Lower leg skin (tissue), 4 donors: ENCODE data around the gene ZFAND3. TPM values are rescaled to one million over a fixed set of nuclear protein-coding genes. Genes with fewer than 3 reads are reported as not detected.

Source experiments
- DNase-seq, 2 donors: peaks; one replicate each; pipeline ENCODE4 v3.0.0-alpha.2; 2019; ENCODE audit warnings: low spot score in 2 of 2
- H3K4me3 ChIP-seq: fragments of 200-600 bp; sonication (generic); 2 replicates; pipeline ENCODE4 v1.5.1; 2017; ENCODE audit warnings: mild to moderate bottlenecking, low read depth; ENCODE audit not compliant: poor library complexity, severe bottlenecking
- POLR2A ChIP-seq, 2 donors: fragments of 450-650 bp; IDR thresholded peaks; one replicate each; pipeline ENCODE4 v1.6.1; 2016 to 2017; ENCODE audit warnings: antibody characterized with exemption in 2 of 2, mild to moderate bottlenecking in 1 of 2, moderate library complexity in 1 of 2
- WGBS, 2 donors: methylation state at CpG; one replicate each; pipeline ENCODE4 v1.1.5; 2018; 5-methylcytosine and 5-hydroxymethylcytosine counted together
- intact Hi-C: fragments of 100-400 bp; cut with DNase I; formaldehyde crosslinking; loops from one replicate; pipeline ENCODE4 v1.15.0; 2023; ENCODE audit warnings: low total_unique reads
- total RNA-seq, 4 donors: library from RNA; depleted of rRNA; stranded (reverse); fragments of >200 nt; gene quantifications; one replicate each; pipeline ENCODE4 v1.1.0, GENCODE V29; 2016
- TF ChIP-seq, protein P1 (sequence below), 3 donors: fragments of 450-650 bp; IDR thresholded peaks; one replicate each; pipeline ENCODE4 v1.5.1; 2016; ENCODE audit warnings: antibody characterized with exemption in 3 of 3, mild to moderate bottlenecking in 3 of 3, moderate library complexity in 2 of 3

Gene ZFAND3
- total RNA-seq, 4 donors from 2014 or later: 26.3 to 40.8 (median 30.3) TPM

DNA sequence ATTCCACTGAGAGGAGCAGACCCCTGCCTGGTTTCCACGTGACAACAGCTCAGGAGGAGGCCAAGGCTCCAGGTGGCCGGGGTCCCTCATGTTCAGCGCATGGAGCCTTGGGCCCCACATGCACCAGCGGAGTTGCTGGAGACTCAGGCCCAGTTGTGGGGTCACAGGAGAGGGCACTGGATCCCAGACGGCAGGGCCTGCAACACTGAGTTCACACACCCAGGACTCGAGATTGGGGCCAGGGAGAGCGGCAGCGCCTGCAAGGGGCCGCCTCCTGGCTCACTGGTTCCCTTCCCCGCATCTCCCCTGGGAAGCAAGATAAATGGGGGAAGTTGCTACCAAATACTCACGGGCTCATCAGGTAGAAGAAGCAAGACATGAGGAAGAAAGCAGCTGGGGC lies 348.1 kb downstream of the ZFAND3 start:
- H3K4me3 ChIP-seq: no peak overlapping the region
- WGBS, 2 donors: 92 to 93% methylated on average over 9 to 11 of the region's 11 CpGs
- DNase-seq: no peak
- TF ChIP-seq, protein P1, sequence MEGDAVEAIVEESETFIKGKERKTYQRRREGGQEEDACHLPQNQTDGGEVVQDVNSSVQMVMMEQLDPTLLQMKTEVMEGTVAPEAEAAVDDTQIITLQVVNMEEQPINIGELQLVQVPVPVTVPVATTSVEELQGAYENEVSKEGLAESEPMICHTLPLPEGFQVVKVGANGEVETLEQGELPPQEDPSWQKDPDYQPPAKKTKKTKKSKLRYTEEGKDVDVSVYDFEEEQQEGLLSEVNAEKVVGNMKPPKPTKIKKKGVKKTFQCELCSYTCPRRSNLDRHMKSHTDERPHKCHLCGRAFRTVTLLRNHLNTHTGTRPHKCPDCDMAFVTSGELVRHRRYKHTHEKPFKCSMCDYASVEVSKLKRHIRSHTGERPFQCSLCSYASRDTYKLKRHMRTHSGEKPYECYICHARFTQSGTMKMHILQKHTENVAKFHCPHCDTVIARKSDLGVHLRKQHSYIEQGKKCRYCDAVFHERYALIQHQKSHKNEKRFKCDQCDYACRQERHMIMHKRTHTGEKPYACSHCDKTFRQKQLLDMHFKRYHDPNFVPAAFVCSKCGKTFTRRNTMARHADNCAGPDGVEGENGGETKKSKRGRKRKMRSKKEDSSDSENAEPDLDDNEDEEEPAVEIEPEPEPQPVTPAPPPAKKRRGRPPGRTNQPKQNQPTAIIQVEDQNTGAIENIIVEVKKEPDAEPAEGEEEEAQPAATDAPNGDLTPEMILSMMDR (IDR thresholded peaks at IDR 0.05): no peak
- TF ChIP-seq POLR2A (IDR thresholded peaks at IDR 0.05): no peak
- intact Hi-C loops: no loop called here

DNA sequence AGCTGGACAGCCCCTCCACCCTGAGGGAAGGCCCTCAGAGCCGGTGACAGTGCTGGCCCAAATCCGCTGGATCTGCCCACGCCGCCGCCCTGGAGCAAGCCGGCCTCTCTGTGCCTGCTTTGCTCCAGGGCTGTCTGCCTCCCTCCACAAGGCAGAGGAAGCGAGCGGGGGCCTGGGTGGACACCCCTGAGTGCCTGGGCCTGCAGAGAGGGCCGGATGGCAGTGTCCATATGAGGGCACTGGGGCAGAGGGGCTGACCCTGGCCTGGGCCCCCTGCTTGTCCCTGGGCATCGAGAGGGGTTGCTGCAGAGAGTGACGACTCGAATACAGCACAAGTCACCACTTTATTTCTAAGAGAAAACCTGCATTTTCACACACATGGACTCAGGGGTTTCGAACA lies 348.6 kb downstream of the ZFAND3 start:
- intact Hi-C loops: no loop called here

DNA sequence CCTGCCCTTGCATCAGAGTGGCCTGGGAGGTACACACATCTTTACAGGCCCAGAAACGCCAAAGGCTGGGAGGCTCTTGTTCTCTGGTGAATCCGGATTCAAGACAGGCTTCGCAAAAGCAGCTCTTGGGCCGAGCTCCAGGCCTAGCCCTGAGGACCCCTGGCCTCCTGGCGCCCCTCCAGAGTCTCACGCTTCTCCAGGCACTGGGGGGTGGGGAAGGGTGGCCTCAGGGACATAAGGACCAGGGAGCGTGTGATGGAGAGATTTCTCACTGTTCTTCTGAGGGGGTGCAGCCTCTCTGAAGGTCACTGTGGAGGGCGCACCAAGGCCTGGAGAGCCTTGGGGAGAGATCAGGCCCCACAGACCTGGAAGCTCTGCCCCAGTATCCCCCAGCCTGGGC lies 349.2 kb downstream of the ZFAND3 start:
- intact Hi-C loops: no loop called here
- 79 to 91% methylated on average over 5 to 8 of the region's 8 CpGs for WGBS, 2 donors

More for the DNA sequence above, 348.6 kb downstream of the ZFAND3 start:
- WGBS, 2 donors: 89 to 90% methylated on average over 13 of the region's 13 CpGs
- no peak for DNase-seq
- no peak for TF ChIP-seq POLR2A (IDR thresholded peaks at IDR 0.05)
- no peak overlapping the region for H3K4me3 ChIP-seq

DNA sequence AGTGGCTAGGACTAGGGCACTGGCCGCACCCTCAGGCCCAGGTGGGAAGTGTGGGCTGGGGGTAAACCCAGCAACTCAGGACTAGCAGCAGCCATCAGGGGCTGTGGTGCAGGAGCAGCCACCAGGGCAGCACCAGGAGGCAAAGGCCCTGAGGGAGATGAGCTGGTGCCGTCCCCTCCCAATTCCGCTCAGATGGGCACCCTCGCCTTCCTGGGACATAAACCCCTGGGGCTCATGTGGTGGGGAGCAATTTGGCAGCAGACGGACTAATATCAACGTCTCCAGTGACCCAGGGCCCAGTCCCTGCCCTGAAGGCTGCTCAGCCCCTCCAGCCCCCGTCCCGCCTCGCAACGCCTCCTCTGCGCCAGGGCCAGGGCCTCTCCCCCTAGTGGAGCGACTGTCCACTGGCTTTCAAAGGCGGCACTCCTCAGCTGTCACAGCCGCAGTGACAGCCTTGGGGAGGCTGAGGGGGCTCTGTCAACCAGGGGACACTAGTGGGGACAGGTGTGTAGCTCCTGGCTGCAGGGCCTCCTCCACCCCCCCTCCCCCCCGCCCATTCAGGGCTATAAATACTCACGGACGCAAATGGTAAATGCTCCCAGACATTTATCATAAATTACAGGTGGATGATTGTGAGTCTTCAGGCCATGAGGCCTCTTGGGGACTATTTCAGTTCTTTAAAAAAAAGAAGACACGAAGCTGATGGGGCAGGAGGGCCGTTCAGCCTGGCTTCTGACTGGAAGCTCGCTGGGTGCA lies 349.9 kb downstream of the ZFAND3 start:
- 73 to 83% methylated on average over 19 to 20 of the region's 20 CpGs for WGBS, 2 donors
- TF ChIP-seq, protein P1 (IDR thresholded peaks at IDR 0.05): no peak
- no peak for TF ChIP-seq POLR2A (IDR thresholded peaks at IDR 0.05)
- no peak for DNase-seq
- no peak overlapping the region for H3K4me3 ChIP-seq
- intact Hi-C loops: no loop called here

More for the DNA sequence above, 349.2 kb downstream of the ZFAND3 start:
- no peak for DNase-seq
- no peak overlapping the region for H3K4me3 ChIP-seq
- no peak for TF ChIP-seq POLR2A (IDR thresholded peaks at IDR 0.05)
- TF ChIP-seq, protein P1 (IDR thresholded peaks at IDR 0.05): no peak

DNA sequence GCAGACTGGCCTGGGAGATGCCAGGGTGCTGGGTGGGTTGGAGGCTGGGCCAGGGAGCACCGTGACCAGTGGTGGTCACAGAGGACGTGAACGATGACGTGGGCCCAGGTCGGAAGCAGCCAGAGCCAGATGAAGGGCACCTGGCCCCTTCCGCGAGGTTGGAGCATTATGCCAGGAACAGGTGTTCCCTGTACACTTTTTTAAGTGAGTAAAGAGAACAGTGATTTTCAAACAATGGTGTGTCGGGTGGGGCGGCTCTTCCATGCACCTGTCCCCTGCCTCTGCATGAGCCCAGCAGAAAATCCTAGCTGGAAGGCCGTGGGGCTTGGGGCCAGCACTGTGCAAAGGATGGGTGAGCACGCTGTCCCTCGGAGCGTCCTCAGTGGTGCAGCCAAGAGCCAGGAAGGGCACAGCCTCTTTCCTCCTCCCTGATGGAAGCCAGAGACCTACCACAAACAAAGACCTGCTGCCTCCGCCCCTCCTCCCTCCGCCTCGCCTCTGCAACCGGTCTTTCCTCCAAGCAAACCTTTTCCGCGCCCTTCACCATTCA lies 350.5 kb downstream of the ZFAND3 start:
- DNase-seq: no peak
- H3K4me3 ChIP-seq: no peak overlapping the region
- intact Hi-C loops: no loop called here
- TF ChIP-seq POLR2A (IDR thresholded peaks at IDR 0.05): no peak
- TF ChIP-seq, protein P1 (IDR thresholded peaks at IDR 0.05): no peak
- 71 to 84% methylated on average over 19 of the region's 19 CpGs for WGBS, 2 donors

DNA sequence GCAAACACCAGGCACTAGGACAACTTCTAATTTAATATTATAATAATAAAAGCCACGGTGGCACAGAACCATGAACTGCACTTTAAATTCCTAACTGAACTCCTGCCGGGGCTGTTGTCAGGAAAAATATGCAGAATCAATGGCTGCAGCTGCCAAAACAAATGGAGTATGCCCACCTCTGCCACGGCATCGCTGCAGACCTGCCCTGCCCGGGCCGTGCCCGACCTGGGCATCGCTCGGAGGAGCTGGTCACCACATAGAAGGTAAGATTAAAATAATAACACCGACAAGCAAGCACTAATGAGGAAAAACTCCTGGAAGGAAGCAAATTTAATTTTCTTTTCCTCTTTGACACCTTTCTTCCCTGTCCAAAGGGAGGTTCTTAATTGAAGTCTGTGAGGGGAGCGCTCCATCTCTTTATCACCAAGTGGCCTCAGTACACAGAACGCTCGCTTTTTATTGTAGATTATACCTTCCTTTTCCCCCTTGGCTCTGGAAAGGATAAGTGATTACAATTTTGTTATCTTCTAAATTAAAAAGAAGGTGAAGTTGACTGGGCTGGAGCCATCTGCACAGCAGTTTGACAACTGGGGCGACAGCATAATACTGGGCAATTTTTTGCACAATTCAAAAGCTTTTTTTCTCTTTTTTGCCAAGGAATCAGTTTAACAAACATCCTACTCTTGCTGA lies 351.3 kb downstream of the ZFAND3 start:
- intact Hi-C loops: no loop called here
- WGBS, 2 donors: 80 to 82% methylated on average over 14 of the region's 14 CpGs
- no peak for DNase-seq
- TF ChIP-seq, protein P1 (IDR thresholded peaks at IDR 0.05): no peak
- TF ChIP-seq POLR2A (IDR thresholded peaks at IDR 0.05): no peak
- H3K4me3 ChIP-seq: no peak overlapping the region
